Activated CD8-positive, alpha-beta T cell treated with anti-CD3 and anti-CD28 coated beads for 36 hours (primary cell): ENCODE results near the gene ERBB4. TPM values are rescaled to one million over a fixed set of nuclear protein-coding genes. Genes with fewer than 3 reads are reported as not detected.

Experiments
- ATAC-seq: fragments of 200-7000 bp; cut with Tn5 transposase; one replicate; pipeline ENCODE4 v1.10.0; 2021; ENCODE audit warnings: mild to moderate bottlenecking, moderate library complexity
- CTCF ChIA-PET: fragments of 350-600 bp; sonication (Branson Sonifier 250); formaldehyde crosslinking; loops from one replicate; lab custom pipeline; 2021; ENCODE audit warnings: antibody characterized with exemption; lab: Charles Lee
- POLR2A ChIA-PET: fragments of 350-600 bp; sonication (Branson Sonifier 250); formaldehyde crosslinking; loops from one replicate; lab custom pipeline; 2021; ENCODE audit warnings: antibody characterized with exemption; lab: Charles Lee
- DNase-seq: peaks from one replicate; pipeline ENCODE4 v3.0.0-alpha.2; 2020
- H3K27ac Mint-ChIP-seq: one replicate; pipeline ENCODE4 v1.8.0; 2021; ENCODE audit warnings: mild to moderate bottlenecking, mixed read lengths
- H3K27me3 Mint-ChIP-seq: one replicate; pipeline ENCODE4 v1.8.0; 2021; ENCODE audit warnings: mixed read lengths
- H3K36me3 Mint-ChIP-seq: one replicate; pipeline ENCODE4 v1.8.0; 2021; ENCODE audit warnings: low read depth, mixed read lengths
- H3K4me1 Mint-ChIP-seq: one replicate; pipeline ENCODE4 v1.8.0; 2021; ENCODE audit warnings: low read depth, mixed read lengths
- H3K4me3 Mint-ChIP-seq: one replicate; pipeline ENCODE4 v1.8.0; 2021; ENCODE audit warnings: mild to moderate bottlenecking, moderate library complexity, mixed read lengths
- H3K9me3 Mint-ChIP-seq: one replicate; pipeline ENCODE4 v1.8.0; 2021; ENCODE audit warnings: mixed read lengths
- CTCF ChIP-seq: fragments of 200-600 bp; IDR thresholded peaks from one replicate; pipeline ENCODE4 v1.8.0; 2022; ENCODE audit warnings: antibody characterized with exemption, mild to moderate bottlenecking
- intact Hi-C: fragments of 100-400 bp; cut with micrococcal nuclease; formaldehyde crosslinking; loops from one replicate; pipeline ENCODE4 v1.10.0; 2022
- total RNA-seq, 2 experiments: library from RNA; stranded (reverse); gene quantifications; one replicate each; pipeline ENCODE4 v1.2.3, GENCODE V29; 2021

The ERBB4 gene
- total RNA-seq, 2 experiments from 2014 or later, result not detected

DNA sequence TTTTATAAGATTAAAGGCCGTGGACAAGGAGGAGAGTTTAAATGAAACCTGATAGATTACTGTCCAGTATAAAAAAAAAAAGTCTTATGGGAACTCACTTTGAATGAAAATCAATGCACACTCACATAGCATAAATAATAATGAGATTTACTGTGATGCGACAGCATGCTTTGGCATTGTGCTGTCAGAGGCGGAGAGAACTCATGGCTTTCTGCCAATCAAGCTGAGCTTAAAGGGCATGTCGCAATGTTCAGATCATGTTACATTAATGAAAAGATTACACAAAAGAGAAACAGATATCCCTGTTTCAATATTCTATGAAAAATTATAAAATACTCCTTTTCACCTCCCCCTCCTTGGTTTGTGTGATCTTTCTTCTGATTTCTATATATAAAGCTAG lies 310.8 kb downstream of the ERBB4 start:
- no peaks in the 10 kb centered on the region for H3K4me1 Mint-ChIP-seq
- intact Hi-C loops, result no loop called here
- H3K9me3 Mint-ChIP-seq, result peaks cover 7% of the 10 kb centered on the region
- TF ChIP-seq CTCF, result no peak
- H3K27me3 Mint-ChIP-seq, result no peaks in the 10 kb centered on the region
- DNase-seq (no peak), ATAC-seq (no peak)
- H3K36me3 Mint-ChIP-seq, result no peaks in the 10 kb centered on the region
- POLR2A ChIA-PET, result no interaction called here
- no peak overlapping the region for H3K4me3 Mint-ChIP-seq
- CTCF ChIA-PET, result no interaction called here
- no peak overlapping the region for H3K27ac Mint-ChIP-seq

GRCh38 chr2:212226114-212226513 lies 312.5 kb downstream of the ERBB4 start:
- no peak for TF ChIP-seq CTCF
- no peaks in the 10 kb centered on the region for H3K4me1 Mint-ChIP-seq
- CTCF ChIA-PET, result no interaction called here
- H3K27me3 Mint-ChIP-seq, result no peaks in the 10 kb centered on the region
- H3K4me3 Mint-ChIP-seq, result no peak overlapping the region
- no peak for DNase-seq
- peaks cover 7% of the 10 kb centered on the region for H3K9me3 Mint-ChIP-seq
- H3K36me3 Mint-ChIP-seq, result no peaks in the 10 kb centered on the region
- POLR2A ChIA-PET, result no interaction called here
- H3K27ac Mint-ChIP-seq, result no peak overlapping the region
- intact Hi-C loops, result no loop called here
- no peak for ATAC-seq

- Mint-ChIP-seq H3K36me3 (no peaks in the 10 kb centered on the region), H3K27me3 (no peaks in the 10 kb centered on the region), H3K9me3 (no peaks in the 10 kb centered on the region), H3K27ac (no peak overlapping the region), H3K4me3 (no peak overlapping the region), H3K4me1 (no peaks in the 10 kb centered on the region)
- no peak for TF ChIP-seq CTCF
- CTCF ChIA-PET, result no interaction called here
- intact Hi-C loops, result no loop called here
- no peak for ATAC-seq
- POLR2A ChIA-PET, result no interaction called here
- no peak for DNase-seq
These were observed 314.9 kb downstream of the ERBB4 start for GRCh38 chr2:212223696-212224095.

DNA sequence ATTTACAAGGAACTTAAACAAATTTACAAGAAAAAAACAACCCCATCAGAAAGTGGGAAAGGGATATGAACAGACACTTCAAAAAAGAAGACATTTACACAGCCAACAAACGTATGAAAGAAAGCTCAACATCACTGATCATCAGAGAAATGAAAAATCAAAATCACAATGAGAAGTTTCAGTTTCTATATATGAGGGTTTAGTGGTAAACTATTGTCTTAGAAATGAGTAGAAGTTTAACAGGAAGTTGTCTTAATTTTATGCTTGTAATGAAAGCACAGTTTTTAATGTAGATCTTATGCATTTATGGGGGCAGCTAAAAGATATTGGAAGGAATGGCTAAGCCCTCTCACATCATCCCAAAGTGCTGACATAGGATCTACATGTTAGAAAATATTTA lies 325.4 kb downstream of the ERBB4 start:
- ATAC-seq, result no peak
- intact Hi-C loops, result no loop called here
- no peak for TF ChIP-seq CTCF
- no peaks in the 10 kb centered on the region for H3K36me3 Mint-ChIP-seq
- H3K4me1 Mint-ChIP-seq, result no peaks in the 10 kb centered on the region
- no peak for DNase-seq
- ChIA-PET CTCF (no interaction called here), POLR2A (no interaction called here)
- no peaks in the 10 kb centered on the region for H3K27me3 Mint-ChIP-seq
- no peak overlapping the region for H3K27ac Mint-ChIP-seq
- no peak overlapping the region for H3K4me3 Mint-ChIP-seq
- no peaks in the 10 kb centered on the region for H3K9me3 Mint-ChIP-seq

DNA sequence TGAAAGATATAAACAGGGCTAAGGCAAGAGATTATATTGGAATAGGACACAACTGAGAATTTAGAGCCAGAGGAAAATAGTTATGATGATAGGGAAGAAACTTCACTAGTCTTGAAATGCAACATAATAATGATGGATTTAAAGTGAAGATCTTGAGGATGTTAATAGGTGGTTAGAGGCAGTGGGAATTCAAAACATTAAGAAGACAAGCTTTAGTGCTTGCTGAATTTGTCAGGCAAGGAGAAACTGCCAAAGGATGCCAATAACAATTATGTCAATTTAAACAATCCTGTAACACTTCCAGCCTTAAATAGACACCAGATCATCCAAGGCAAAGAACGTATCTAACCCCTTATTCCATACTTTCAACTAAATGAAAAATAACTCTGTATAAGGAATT lies 330.1 kb downstream of the ERBB4 start:
- no peak overlapping the region for H3K27ac Mint-ChIP-seq
- ChIA-PET POLR2A (no interaction called here), CTCF (no interaction called here)
- no peak overlapping the region for H3K4me3 Mint-ChIP-seq
- H3K4me1 Mint-ChIP-seq, result no peaks in the 10 kb centered on the region
- H3K27me3 Mint-ChIP-seq, result no peaks in the 10 kb centered on the region
- no peaks in the 10 kb centered on the region for H3K36me3 Mint-ChIP-seq
- DNase-seq (no peak), ATAC-seq (no peak)
- TF ChIP-seq CTCF, result no peak
- intact Hi-C loops, result no loop called here
- H3K9me3 Mint-ChIP-seq, result no peaks in the 10 kb centered on the region
